IPS-18a (cell line): ENCODE results near the gene C20orf141.
"Not testable (repeated sequence)": the region's sequence is repeated elsewhere in the genome, so short reads cannot be mapped to it uniquely, and the experiment has no call there.

ENCODE experiments used
- H3K27ac ChIP-seq: one replicate; pipeline ENCODE4 v1.5.1; 2013; ENCODE audit warnings: low read length
- H3K27me3 ChIP-seq: one replicate; pipeline ENCODE4 v1.6.1; 2013; ENCODE audit warnings: mild to moderate bottlenecking, low read length; ENCODE audit not compliant: control insufficient read depth, insufficient read depth
- H3K36me3 ChIP-seq: one replicate; pipeline ENCODE4 v1.6.1; 2013; ENCODE audit warnings: low read depth, low read length; ENCODE audit not compliant: control insufficient read depth
- H3K4me1 ChIP-seq: one replicate; pipeline ENCODE4 v1.6.1; 2013; ENCODE audit warnings: low read depth, low read length; ENCODE audit not compliant: control insufficient read depth
- H3K4me3 ChIP-seq: one replicate; pipeline ENCODE4 v1.5.1; 2013; ENCODE audit warnings: low read length
- H3K9ac ChIP-seq: one replicate; pipeline ENCODE4 v1.6.1; 2013; ENCODE audit warnings: mild to moderate bottlenecking, low read length, moderate library complexity
- H3K9me3 ChIP-seq: one replicate; pipeline ENCODE4 v1.6.1; 2013; ENCODE audit warnings: low read depth, low read length; ENCODE audit not compliant: control insufficient read depth

C20orf141 gene

DNA sequence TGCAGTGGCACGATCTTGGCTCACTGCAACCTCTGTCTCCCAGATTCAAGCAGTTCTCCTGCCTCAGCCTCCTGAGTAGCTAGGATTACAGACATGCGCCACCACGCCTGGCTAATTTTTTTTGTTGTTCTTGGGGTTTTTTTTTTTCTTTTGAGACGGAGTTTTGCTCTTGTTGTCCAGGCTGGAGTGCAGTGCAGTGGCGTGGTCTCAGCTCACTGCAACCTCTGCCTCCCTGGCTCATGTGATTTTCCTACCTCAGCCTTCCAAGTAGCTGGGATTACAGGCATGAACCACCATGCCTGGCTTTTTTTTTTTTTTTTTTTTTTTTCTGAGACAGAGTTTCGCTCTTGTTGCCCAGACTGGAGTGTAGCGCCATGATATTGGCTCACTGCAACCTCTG lies 16.4 kb downstream of the C20orf141 start:
- not testable (repeated sequence) for H3K36me3 ChIP-seq, H3K27ac ChIP-seq, H3K4me1 ChIP-seq, H3K9me3 ChIP-seq, H3K9ac ChIP-seq, H3K4me3 ChIP-seq
- peaks cover 13% of the 10 kb centered on the region for H3K27me3 ChIP-seq

DNA sequence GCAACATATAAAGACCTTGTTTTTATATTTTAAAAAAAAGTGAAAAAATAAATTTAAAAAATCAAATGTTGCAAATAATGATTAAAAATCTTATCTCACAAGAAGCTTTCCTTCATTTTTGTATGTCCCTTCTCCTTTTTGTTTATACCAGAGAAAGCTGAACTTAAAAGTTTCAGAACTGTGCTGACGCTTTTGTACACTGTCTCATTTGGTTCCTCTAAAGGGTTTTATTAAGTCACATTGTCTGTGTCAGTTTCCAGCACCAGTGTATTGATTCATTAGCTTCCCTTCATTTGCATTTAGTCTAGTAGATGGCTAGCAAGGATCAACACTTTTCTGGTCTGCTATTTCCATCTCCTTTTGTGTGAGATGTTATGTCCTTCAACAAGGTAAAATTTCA lies 19.0 kb downstream of the C20orf141 start:
- H3K4me3 ChIP-seq = no peak overlapping the region

DNA sequence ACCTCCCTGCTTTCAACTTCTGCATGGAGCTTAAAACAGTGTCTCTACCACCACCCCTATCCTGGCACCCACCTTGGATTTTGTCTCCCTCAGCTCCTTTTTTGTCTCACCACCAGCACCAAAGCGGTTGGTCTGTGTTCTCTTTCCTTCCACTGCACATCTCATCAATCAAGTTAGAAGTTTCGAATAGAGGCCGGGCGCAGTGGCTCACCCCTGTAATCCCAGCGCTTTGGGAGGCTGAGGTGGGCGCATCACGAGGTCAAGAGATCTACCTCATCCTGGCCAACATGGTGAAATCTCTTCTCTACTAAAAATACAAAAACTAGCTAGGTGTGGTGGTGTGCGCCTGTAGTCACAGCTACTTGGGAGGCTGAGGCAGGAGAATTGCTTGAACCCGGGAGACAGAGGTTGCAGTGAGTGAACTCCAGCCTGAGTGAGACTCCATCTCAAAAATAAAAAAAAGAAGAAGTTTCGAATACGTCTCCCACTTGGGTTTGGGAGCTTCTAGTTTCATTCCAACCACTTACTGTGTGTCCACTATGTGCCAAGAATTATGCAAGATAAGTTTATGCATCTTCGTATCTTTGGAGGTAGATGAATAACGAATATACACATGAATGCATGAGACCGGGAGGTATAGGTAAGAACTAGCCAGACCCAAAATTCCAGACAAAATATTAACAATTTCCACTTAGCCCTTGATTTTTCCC lies 19.8 kb downstream of the C20orf141 start:
- no peaks in the 10 kb centered on the region for H3K4me1 ChIP-seq
- H3K9ac ChIP-seq = no peak overlapping the region
- H3K9me3 ChIP-seq = no peaks in the 10 kb centered on the region
- H3K4me3 ChIP-seq = no peak overlapping the region
- H3K27me3 ChIP-seq = peaks cover 5% of the 10 kb centered on the region
- peaks cover 6% of the 10 kb centered on the region for H3K36me3 ChIP-seq
- H3K27ac ChIP-seq = no peak overlapping the region

More for the DNA sequence above, 19.0 kb downstream of the C20orf141 start:
- H3K9me3 ChIP-seq = no peaks in the 10 kb centered on the region
- H3K36me3 ChIP-seq = peaks cover 6% of the 10 kb centered on the region
- H3K4me1 ChIP-seq = no peaks in the 10 kb centered on the region
- H3K9ac ChIP-seq = no peak overlapping the region
- no peak overlapping the region for H3K27ac ChIP-seq
- no peaks in the 10 kb centered on the region for H3K27me3 ChIP-seq

DNA sequence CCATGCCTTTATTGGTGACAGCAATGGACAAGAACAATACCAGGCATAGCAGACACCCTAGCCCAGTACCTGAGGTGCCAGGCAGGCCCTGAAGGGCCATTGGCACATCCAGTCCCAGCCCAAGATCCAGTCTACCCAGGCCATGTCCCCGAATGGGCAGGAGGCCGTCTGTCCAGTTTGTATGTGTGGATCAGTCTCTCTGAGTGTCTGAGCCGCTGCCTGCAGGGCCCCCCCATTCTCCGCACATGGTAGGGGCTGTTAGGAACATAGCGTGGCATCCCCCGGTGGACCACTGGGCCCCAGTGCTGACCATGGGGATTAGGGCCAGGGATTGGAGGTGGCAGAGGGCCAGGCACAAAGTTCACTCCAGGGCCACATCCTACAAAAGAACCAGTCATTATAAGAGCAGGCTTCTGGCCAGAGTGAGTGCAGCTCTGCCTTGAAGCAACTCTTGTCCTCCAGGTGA lies 20.6 kb downstream of the C20orf141 start:
- Histone ChIP-seq H3K9ac (no peak overlapping the region), H3K27me3 (peaks cover 12% of the 10 kb centered on the region), H3K4me1 (no peaks in the 10 kb centered on the region), H3K36me3 (peaks cover 6% of the 10 kb centered on the region), H3K9me3 (no peaks in the 10 kb centered on the region), H3K27ac (no peak overlapping the region), H3K4me3 (no peak overlapping the region)

DNA sequence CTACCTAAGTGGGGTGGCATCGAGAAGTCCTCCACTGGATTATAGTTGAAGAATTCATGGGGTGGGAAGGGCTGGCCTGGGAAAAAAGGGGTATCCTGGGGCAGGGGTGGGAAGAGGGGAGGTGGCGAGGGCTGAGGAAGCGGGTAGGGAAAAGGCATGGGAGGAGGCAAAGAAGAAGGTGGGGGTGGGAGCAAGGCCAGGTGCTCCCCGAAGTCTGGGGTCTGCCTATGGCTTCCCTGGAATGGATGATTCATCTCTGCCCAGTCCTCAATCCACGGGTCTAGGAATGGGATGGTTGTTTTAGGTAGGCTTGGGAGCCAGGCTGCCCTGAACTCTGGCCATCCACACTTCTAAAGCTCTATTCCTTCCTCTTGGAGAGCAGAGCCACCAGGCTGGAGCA lies 21.2 kb downstream of the C20orf141 start:
- Histone ChIP-seq H3K36me3 (peaks cover 6% of the 10 kb centered on the region), H3K4me3 (no peak overlapping the region), H3K9me3 (no peaks in the 10 kb centered on the region), H3K9ac (no peak overlapping the region), H3K27ac (no peak overlapping the region), H3K27me3 (peaks cover 12% of the 10 kb centered on the region), H3K4me1 (no peaks in the 10 kb centered on the region)

DNA sequence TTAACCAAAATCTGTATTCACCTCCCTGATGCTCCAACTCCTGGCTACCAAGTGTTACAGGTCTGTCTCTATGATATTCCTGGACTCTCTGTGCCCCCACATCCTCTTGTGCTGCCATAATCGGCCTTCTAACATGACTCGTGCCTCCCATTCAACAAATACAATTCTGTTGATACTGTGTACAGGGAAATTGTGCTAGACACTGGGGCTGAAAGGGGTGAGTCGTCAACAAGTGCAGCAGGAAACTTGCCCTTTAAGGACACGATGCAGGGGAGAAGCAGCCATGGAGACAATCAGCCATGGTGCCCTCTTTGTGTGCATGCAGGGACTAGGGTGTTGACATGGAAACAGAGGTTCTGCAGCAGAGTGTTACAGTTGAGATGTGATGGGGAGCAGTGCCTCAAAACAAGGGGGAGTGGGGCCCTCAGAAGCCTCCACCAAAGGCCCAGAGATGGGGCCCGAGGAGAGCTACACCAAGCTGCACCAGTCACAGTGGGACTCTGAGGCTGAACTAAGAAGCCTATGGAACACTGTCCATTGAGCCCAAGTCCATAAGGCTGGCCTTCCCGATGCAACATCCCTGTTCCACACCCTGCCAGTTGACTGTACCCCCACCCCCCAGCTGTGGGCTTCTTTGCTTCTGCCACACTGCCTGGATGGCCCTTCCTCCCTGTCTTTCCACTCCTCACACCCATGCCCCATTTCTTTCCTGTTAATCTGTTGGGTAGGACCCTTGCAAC lies 22.6 kb downstream of the C20orf141 start:
- H3K9me3 ChIP-seq = no peaks in the 10 kb centered on the region
- no peak overlapping the region for H3K4me3 ChIP-seq
- no peak overlapping the region for H3K27ac ChIP-seq
- H3K36me3 ChIP-seq = peaks cover 6% of the 10 kb centered on the region
- H3K4me1 ChIP-seq = no peaks in the 10 kb centered on the region
- no peak overlapping the region for H3K9ac ChIP-seq
- peaks cover 16% of the 10 kb centered on the region for H3K27me3 ChIP-seq

DNA sequence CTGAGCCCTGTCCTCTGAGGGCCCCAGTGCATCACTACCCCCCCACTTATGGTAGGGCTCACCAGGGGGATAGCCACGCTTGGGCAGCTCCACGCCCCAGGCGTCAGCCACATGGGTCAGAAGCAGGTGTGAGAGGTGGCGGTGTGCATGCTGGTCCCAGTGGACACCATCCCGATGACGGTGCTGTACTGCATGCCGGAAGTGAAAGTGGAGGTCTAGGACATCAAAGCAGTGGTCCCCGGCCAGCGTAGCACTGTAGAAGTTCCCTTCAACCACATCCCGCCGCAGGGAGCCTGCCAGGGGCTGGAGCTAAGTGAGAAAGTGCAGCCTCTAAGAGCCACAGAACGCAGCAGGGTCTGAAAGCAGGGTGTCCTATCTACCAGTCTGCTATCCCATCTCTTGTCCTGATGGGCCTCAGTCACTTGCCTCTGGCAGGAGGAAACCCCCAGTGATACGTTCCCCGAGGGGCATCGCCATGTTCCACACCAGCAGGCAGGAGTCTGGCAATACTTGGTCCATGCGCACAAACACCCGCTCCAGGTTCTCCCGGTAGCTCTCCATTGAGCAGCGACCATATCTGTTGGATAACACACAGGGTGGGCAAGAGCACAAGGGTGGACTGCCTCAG lies 23.5 kb downstream of the C20orf141 start:
- peaks cover 16% of the 10 kb centered on the region for H3K27me3 ChIP-seq
- peaks cover 6% of the 10 kb centered on the region for H3K36me3 ChIP-seq
- H3K4me1 ChIP-seq = no peaks in the 10 kb centered on the region
- H3K27ac ChIP-seq = no peak overlapping the region
- no peak overlapping the region for H3K4me3 ChIP-seq
- H3K9me3 ChIP-seq = no peaks in the 10 kb centered on the region
- H3K9ac ChIP-seq = no peak overlapping the region

DNA sequence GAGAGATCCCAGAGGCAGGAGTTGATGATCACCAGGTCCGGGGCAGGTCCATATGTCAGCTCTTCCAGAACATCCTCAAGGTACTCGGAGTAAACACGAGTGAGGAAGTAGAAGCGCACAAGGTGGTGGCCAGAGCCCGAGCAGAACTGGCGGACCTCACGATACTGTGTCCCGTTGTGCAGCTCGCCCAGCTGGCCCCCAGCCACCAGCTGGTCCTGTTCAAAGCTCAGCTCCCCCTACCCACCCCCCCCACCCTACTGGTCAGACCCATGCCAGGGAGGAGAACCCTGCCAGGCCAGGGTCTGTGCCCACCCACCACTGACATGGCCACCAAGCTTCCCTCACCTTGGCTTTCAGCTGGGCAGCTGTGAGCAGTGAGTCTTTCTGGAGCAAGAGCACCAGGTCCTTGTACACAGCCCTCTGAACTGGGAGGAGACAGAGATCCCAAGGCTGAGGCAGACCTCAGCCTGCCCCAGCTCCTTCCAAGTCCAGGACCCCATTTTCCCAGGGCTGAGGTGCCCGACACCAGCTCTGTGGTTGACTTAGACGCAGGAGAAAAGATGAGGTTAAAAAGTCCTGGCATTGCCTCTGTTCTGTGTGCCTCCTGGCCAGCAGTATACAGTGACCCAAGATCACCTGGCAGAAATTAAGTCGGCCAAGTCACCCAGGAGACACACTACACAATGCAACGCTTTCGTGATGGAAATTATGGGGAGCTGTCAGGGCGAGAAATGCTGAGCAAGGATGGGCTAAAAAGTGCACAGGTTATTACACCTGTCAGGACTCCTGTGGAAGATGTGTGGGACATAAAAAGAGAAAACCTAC lies 24.3 kb downstream of the C20orf141 start:
- H3K9ac ChIP-seq = no peak overlapping the region

DNA sequence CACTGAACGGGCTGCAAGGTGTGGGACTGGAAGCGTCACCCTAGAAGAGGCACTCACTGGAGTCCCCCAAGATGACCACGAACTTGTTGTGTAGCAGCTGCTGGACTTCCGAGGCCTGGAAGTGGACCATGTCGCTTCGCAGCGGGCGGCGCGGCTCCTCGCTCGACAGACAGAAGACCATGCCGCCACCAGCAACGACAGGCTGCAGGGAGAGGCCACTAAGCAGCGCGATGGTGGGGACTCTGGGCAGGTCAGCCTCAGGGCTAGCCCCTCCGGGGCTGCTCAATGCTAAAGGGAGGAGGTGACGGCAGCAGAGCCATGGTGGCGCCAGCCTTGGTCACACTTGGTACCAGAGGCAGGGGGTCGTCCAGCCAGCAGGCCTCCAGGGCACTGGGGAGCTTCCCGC lies 24.9 kb downstream of the C20orf141 start:
- peaks cover 16% of the 10 kb centered on the region for H3K27me3 ChIP-seq
- H3K9ac ChIP-seq = no peak overlapping the region
- H3K36me3 ChIP-seq = peaks cover 6% of the 10 kb centered on the region
- H3K4me1 ChIP-seq = no peaks in the 10 kb centered on the region
- no peak overlapping the region for H3K27ac ChIP-seq
- peak overlapping the region; percentile 84 for H3K4me3 ChIP-seq
- no peaks in the 10 kb centered on the region for H3K9me3 ChIP-seq

More for the DNA sequence above, 24.3 kb downstream of the C20orf141 start:
- Histone ChIP-seq H3K27ac (no peak overlapping the region), H3K36me3 (peaks cover 6% of the 10 kb centered on the region), H3K27me3 (peaks cover 16% of the 10 kb centered on the region), H3K4me3 (no peak overlapping the region), H3K9me3 (no peaks in the 10 kb centered on the region), H3K4me1 (no peaks in the 10 kb centered on the region)

DNA sequence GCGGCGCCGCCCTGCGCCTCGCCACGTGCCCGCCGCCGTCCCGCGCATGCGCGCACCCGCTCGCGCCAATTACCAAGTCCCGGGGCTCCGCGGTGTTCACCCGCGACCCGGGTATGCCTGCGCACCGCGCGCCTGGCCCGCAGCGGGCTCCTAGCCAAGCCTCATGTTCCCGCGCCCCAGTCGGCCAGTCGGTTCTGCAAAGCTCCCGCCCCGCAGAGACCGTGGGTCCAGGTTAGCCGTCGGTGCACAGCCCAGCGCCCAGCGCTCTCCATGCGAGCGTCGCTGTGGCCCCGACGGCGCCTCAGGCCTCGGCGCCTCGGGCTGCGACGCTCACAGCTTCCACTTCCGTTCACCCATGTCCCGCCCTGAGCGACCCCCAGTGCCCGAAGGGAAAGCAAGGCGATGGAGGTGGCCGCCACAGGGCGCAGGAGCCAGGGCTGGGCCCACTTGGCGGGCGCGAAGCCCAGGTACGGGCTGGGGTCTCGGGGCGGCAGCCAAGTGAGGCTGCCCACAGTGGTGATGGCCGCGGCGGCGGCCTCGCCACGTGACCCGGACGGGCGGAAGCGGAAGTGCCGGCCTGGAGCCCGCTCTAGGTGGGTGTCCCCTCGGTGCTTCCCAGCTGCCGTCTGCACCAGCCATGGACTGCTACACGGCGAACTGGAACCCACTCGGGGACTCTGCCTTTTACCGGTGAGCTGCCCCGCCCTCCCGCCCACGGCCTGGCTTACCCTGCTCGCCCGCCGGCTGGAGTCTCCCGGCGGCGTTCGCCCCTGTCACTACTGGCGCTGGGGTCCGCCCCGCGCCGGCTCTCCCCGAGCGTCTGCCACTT lies 25.6 kb downstream of the C20orf141 start, which contains the start of the genes PCED1A and VPS16:
Gene PCED1A, minus strand, starts transcription at position 518 of the 829 bp plus-strand sequence. CDS start 743 bp downstream, outside the sequence.
Gene VPS16, plus strand, starts transcription at position 608 of the 829 bp plus-strand sequence. Its CDS starts 30 bp downstream, at position 638.
- Histone ChIP-seq H3K4me1 (no peaks in the 10 kb centered on the region), H3K27me3 (peaks cover 16% of the 10 kb centered on the region), H3K9ac (peak within 1 kb of the TSS; percentile 58), H3K4me3 (peak within 1 kb of the TSS; percentile 84), H3K36me3 (peaks cover 6% of the 10 kb centered on the region), H3K27ac (no peak within 1 kb of the TSS), H3K9me3 (no peaks in the 10 kb centered on the region)
